CD14-positive monocyte (primary cell): ENCODE data around the gene SASH3. TPM values are rescaled to one million over a fixed set of nuclear protein-coding genes. Genes with fewer than 3 reads are reported as not detected.

Experiments used
- DNase-seq, 3 donors: peaks; one replicate each; pipeline ENCODE4 v3.0.0-alpha.2; 2011 to 2022
- H2AFZ ChIP-seq: 2 replicates; pipeline ENCODE4 v1.6.0; 2012; ENCODE audit warnings: mild to moderate bottlenecking, low read depth, low read length, inconsistent platforms; ENCODE audit not compliant: insufficient read depth, poor library complexity, severe bottlenecking
- H3K27ac ChIP-seq, 2 donors: 1 replicate in 1 of 2; 2 replicates in 1 of 2; pipeline ENCODE4 v1.5.1; 2012 to 2013; ENCODE audit warnings: low read length in 2 of 2, control low read depth in 1 of 2, inconsistent platforms in 1 of 2, low read depth in 1 of 2, mild to moderate bottlenecking in 1 of 2
- H3K27me3 ChIP-seq, 2 donors: one replicate each; pipeline versions ENCODE4 v1.6.0 to v1.6.1; 2011 to 2013; ENCODE audit warnings: low read length in 2 of 2; ENCODE audit not compliant: control insufficient read depth in 2 of 2, insufficient read depth in 2 of 2
- H3K36me3 ChIP-seq, 2 donors: replicated peaks in 1 of 2; 1 replicate in 1 of 2; 2 replicates in 1 of 2; pipeline versions ENCODE4 v1.5.1 to v1.6.1; 2012 to 2013; ENCODE audit warnings: low read length in 2 of 2, control low read depth in 1 of 2, inconsistent platforms in 1 of 2, mild to moderate bottlenecking in 1 of 2; ENCODE audit not compliant: insufficient read depth in 2 of 2, control insufficient read depth in 1 of 2
- H3K4me1 ChIP-seq, 2 donors: 1 replicate in 1 of 2; 2 replicates in 1 of 2; pipeline versions ENCODE4 v1.5.1 to v1.6.1; 2012 to 2013; ENCODE audit warnings: low read length in 2 of 2, control low read depth in 1 of 2, inconsistent platforms in 1 of 2, mild to moderate bottlenecking in 1 of 2, moderate library complexity in 1 of 2; ENCODE audit not compliant: insufficient read depth in 2 of 2, control insufficient read depth in 1 of 2
- H3K4me2 ChIP-seq: replicated peaks from 2 replicates; pipeline ENCODE3; 2012; ENCODE audit warnings: low read length, moderate library complexity, mild to moderate bottlenecking; ENCODE audit not compliant: poor library complexity, severe bottlenecking; ENCODE audit errors: extremely low read depth
- H3K4me3 ChIP-seq, 3 experiments: fragments of 200-600 bp in 1 of 3; sonication (generic) in 1 of 3; replicated peaks in 1 of 3; 1 replicate in 2 of 3; 2 replicates in 1 of 3; pipeline ENCODE4 v1.5.1; 2011 to 2013; ENCODE audit warnings: low read length in 3 of 3, mild to moderate bottlenecking in 3 of 3, control low read depth in 2 of 3, low read depth in 2 of 3, inconsistent platforms in 1 of 3, moderate library complexity in 1 of 3
- H3K79me2 ChIP-seq: 2 replicates; pipeline ENCODE4 v1.6.0; 2012; ENCODE audit warnings: mild to moderate bottlenecking, control low read depth, inconsistent platforms, low read length, moderate library complexity; ENCODE audit not compliant: insufficient read depth
- H3K9ac ChIP-seq: 2 replicates; pipeline ENCODE4 v1.6.0; 2017; ENCODE audit warnings: low read length, mild to moderate bottlenecking; ENCODE audit not compliant: insufficient read depth, poor library complexity, severe bottlenecking
- H3K9me3 ChIP-seq, 2 donors: replicated peaks in 1 of 2; 1 replicate in 1 of 2; 2 replicates in 1 of 2; pipeline versions ENCODE4 v1.5.1 to v1.6.1; 2012 to 2013; ENCODE audit warnings: low read length in 2 of 2, control low read depth in 1 of 2; ENCODE audit not compliant: control insufficient read depth in 1 of 2, insufficient read depth in 1 of 2
- H4K20me1 ChIP-seq: 2 replicates; pipeline ENCODE4 v1.6.0; 2012; ENCODE audit warnings: mild to moderate bottlenecking, low read length, control low read depth, moderate library complexity; ENCODE audit not compliant: insufficient read depth
- H3K27ac Mint-ChIP-seq, 7 donors: one replicate each; pipeline ENCODE4 v1.8.0; 2020; ENCODE audit warnings: mild to moderate bottlenecking in 7 of 7, mixed read lengths in 7 of 7, moderate library complexity in 6 of 7, inconsistent platforms in 2 of 7
- H3K27me3 Mint-ChIP-seq, 3 donors: one replicate each; pipeline ENCODE4 v1.8.0; 2021 to 2022; ENCODE audit warnings: low read depth in 3 of 3, mild to moderate bottlenecking in 3 of 3, mixed read lengths in 3 of 3, moderate library complexity in 3 of 3, inconsistent platforms in 1 of 3
- H3K36me3 Mint-ChIP-seq, 2 donors: one replicate each; pipeline ENCODE4 v1.8.0; 2020; ENCODE audit warnings: mixed read lengths in 2 of 2, inconsistent platforms in 1 of 2, mild to moderate bottlenecking in 1 of 2
- H3K4me1 Mint-ChIP-seq: one replicate; pipeline ENCODE4 v1.8.0; 2020; ENCODE audit warnings: mild to moderate bottlenecking, mixed read lengths
- H3K4me3 Mint-ChIP-seq, 2 donors: one replicate each; pipeline ENCODE4 v1.8.0; 2020; ENCODE audit warnings: mild to moderate bottlenecking in 2 of 2, mixed read lengths in 2 of 2, moderate library complexity in 1 of 2
- H3K9me3 Mint-ChIP-seq, 7 donors: one replicate each; pipeline ENCODE4 v1.8.0; 2020 to 2022; ENCODE audit warnings: mixed read lengths in 7 of 7, mild to moderate bottlenecking in 6 of 7, moderate library complexity in 6 of 7, inconsistent platforms in 2 of 7
- CTCF ChIP-seq: fragments of 200-600 bp; IDR thresholded peaks from one replicate; pipeline ENCODE4 v1.8.0; 2022; ENCODE audit warnings: antibody characterized with exemption, mild to moderate bottlenecking
- WGBS: methylation state at CpG from one replicate; pipeline ENCODE4 v1.1.5; 2013; ENCODE audit warnings: missing lambda C conversion rate; ENCODE audit not compliant: insufficient coverage; 5-methylcytosine and 5-hydroxymethylcytosine counted together
- intact Hi-C, 2 donors: fragments of 100-400 bp; cut with micrococcal nuclease; formaldehyde crosslinking; loops; one replicate each; pipeline versions ENCODE4 v1.15.0 to v1.15.1; 2023
- polyA plus RNA-seq, 3 donors: library from polyadenylated mRNA; depleted of rRNA in 1 of 3; unstranded in 2 of 3; stranded (reverse) in 1 of 3; fragments of 300-500 nt in 2 of 3; fragments of >200 nt in 1 of 3; fragmentation: Illumina TruSeq in 2 of 3; gene quantifications; 1 replicate in 2 of 3; 2 replicates in 1 of 3; pipeline ENCODE4 v1.2.3, GENCODE V29; 2012 to 2021

SASH3 gene
- polyA plus RNA-seq, 3 donors: 127 to 272 (median 179) TPM

DNA sequence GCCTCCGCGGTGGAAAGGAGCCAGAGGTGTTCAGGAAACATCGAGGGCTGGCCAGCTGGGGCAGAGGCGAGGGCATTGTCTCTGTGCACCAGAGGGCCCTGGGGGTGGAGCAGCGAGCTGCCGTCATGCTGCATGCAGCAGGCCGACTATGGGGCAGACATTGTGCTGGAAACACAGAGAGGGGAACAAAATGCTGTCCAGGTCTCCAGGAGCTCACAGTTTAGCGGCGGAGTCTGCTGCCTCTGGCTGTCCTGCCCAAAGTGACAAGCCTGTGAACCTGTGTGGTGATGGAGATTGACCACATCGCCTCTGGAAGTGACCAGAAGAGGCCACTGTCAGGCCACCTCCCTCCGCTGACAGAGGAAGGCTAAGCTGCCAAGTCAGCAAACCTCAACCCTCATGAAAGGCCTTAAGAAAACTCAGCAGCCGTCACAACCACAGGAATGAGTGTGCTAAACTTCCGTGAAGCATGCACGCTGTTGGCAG lies 20.1 kb upstream of the SASH3 start:
- intact Hi-C loops: loop anchor here in 1 of 2 donors (2.0 to 10.0 kb wide), 3 partner anchors 13 to 85 kb away; no protein-coding TSS in a partner anchor
- Mint-ChIP-seq H3K4me1 (peaks cover 59% of the 10 kb centered on the region), H3K27me3 (peaks cover 0 to 11% (median 0%) of the 10 kb centered on the region in 3 donors), H3K9me3 (peaks cover 0 to 4% (median 0%) of the 10 kb centered on the region in 7 donors), H3K36me3 (no peaks in the 10 kb centered on the region), H3K4me3 (peak overlapping the region in 1 of 2 donors; percentile 24), H3K27ac (peak overlapping the region; percentile 93 to 98 (median 95))
- Histone ChIP-seq H3K9ac (peak overlapping the region; percentile 46), H3K9me3 (no peaks in the 10 kb centered on the region), H3K36me3 (no peaks in the 10 kb centered on the region), H3K4me1 (peaks cover 64 to 65% of the 10 kb centered on the region in 2 donors), H3K27me3 (no peaks in the 10 kb centered on the region), H4K20me1 (no peaks in the 10 kb centered on the region), H3K79me2 (no peaks in the 10 kb centered on the region), H3K4me2 (no peak overlapping the region), H3K27ac (peak overlapping the region; percentile 90 to 91), H2AFZ (peak overlapping the region; percentile 46), H3K4me3 (no peak overlapping the region)
- 8% methylated on average over 2 of the region's 14 CpGs for WGBS
- DNase-seq: peak; percentile 81 to 84 (median 81)
- peak; percentile 7 for TF ChIP-seq CTCF

DNA sequence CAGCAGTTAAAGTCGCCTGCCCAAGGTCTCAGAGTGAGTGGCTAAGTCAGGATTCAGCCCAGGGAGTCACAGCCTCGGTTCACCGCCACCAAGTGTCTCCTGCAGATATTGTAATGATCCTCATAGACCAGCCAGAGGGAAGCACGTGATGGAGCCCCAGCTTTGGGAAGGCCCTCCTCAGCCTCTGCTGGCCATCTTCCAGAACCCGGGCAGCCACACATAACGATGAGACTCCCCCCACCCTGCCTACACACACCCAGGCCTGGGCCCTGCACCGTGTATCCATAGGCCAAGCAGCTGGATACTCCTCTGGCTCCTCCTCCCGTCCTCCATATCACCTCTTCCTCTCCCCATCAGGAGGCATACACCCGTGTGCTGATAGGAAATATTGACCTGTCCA lies 19.6 kb upstream of the SASH3 start:
- DNase-seq: no peak
- Histone ChIP-seq H4K20me1 (no peaks in the 10 kb centered on the region), H3K4me1 (peaks cover 59 to 64% of the 10 kb centered on the region in 2 donors), H3K9ac (peak overlapping the region; percentile 46), H3K9me3 (no peaks in the 10 kb centered on the region), H3K4me3 (no peak overlapping the region), H3K79me2 (no peaks in the 10 kb centered on the region), H3K27me3 (no peaks in the 10 kb centered on the region), H2AFZ (peak overlapping the region; percentile 46), H3K4me2 (no peak overlapping the region), H3K27ac (peak overlapping the region; percentile 90 to 91), H3K36me3 (no peaks in the 10 kb centered on the region)
- peak overlapping the region; percentile 93 to 98 (median 95) for H3K27ac Mint-ChIP-seq
- peaks cover 58% of the 10 kb centered on the region for H3K4me1 Mint-ChIP-seq
- no peak overlapping the region for H3K4me3 Mint-ChIP-seq
- peaks cover 0 to 8% (median 0%) of the 10 kb centered on the region in 3 donors for H3K27me3 Mint-ChIP-seq
- no peak for TF ChIP-seq CTCF
- peaks cover 0 to 4% (median 0%) of the 10 kb centered on the region in 7 donors for H3K9me3 Mint-ChIP-seq
- intact Hi-C loops: no loop called here
- WGBS: no CpG with 5 or more reads among the region's 9 CpGs
- no peaks in the 10 kb centered on the region for H3K36me3 Mint-ChIP-seq
